NT2/D1 (cell line): ENCODE results near the gene PAQR8.
A peak's percentile ranks its signal among the peaks of the same experiment; 100 is the strongest.

Experiments used
- DNase-seq: peaks from one replicate; pipeline ENCODE4 v3.0.0-alpha.2; 2011; ENCODE audit warnings: low read depth, low spot score
- H3K27me3 ChIP-seq: 2 replicates; pipeline ENCODE4 v1.6.0; 2011; ENCODE audit warnings: mild to moderate bottlenecking; ENCODE audit not compliant: insufficient read length, insufficient read depth
- H3K36me3 ChIP-seq: 2 replicates; pipeline ENCODE4 v1.6.1; 2011; ENCODE audit warnings: mild to moderate bottlenecking, low read length, mixed read lengths; ENCODE audit not compliant: insufficient read depth, insufficient read length
- H3K4me1 ChIP-seq: 2 replicates; pipeline ENCODE4 v1.5.1; 2011; ENCODE audit not compliant: insufficient read depth, insufficient read length
- H3K4me3 ChIP-seq: 2 replicates; pipeline ENCODE4 v1.5.1; 2011; ENCODE audit warnings: low read depth; ENCODE audit not compliant: insufficient read length
- H3K9ac ChIP-seq: 2 replicates; pipeline ENCODE4 v1.6.0; 2011; ENCODE audit warnings: low read depth; ENCODE audit not compliant: insufficient read length
- H3K9me3 ChIP-seq: 2 replicates; pipeline ENCODE4 v1.5.1; 2011; ENCODE audit warnings: mild to moderate bottlenecking, low read length; ENCODE audit not compliant: insufficient read depth
- SUZ12 ChIP-seq: IDR thresholded peaks from 2 replicates; pipeline ENCODE4 v1.6.1; 2011; ENCODE audit not compliant: insufficient read length, insufficient read depth; ENCODE audit errors: extremely low read depth
- YY1 ChIP-seq: IDR thresholded peaks from 2 replicates; pipeline ENCODE4 v1.6.1; 2011; ENCODE audit not compliant: insufficient read length, insufficient read depth
- ZNF274 ChIP-seq: IDR thresholded peaks from 2 replicates; pipeline ENCODE4 v1.6.1; 2011; ENCODE audit warnings: mild to moderate bottlenecking, low read depth, low read length

Gene PAQR8

DNA sequence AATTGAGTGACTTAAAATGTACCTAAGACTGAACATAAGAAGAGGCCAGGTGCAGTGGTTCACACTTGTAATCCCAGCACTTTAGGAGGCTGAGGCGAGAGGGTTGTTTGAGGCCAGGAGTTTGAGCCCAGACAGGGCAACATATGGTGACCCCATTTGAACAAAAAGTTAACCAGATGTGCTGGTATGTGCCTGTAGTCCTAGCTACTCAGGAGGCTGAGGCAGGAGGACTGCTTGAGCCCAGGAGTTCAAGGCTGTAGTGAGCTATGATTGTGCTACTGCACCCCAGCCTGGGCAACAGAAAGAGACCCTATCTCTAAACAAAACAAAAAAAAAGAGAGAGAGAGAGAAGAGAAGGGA lies 10.1 kb upstream of the PAQR8 start:
- H3K4me1 ChIP-seq, result peaks cover 3% of the 10 kb centered on the region
- no peak overlapping the region for H3K4me3 ChIP-seq
- H3K27me3 ChIP-seq, result no peaks in the 10 kb centered on the region
- no peak overlapping the region for H3K9ac ChIP-seq
- DNase-seq, result no peak
- no peak for TF ChIP-seq ZNF274
- TF ChIP-seq YY1, result no peak
- TF ChIP-seq SUZ12, result no peak
- H3K9me3 ChIP-seq, result no peaks in the 10 kb centered on the region
- H3K36me3 ChIP-seq, result no peaks in the 10 kb centered on the region

DNA sequence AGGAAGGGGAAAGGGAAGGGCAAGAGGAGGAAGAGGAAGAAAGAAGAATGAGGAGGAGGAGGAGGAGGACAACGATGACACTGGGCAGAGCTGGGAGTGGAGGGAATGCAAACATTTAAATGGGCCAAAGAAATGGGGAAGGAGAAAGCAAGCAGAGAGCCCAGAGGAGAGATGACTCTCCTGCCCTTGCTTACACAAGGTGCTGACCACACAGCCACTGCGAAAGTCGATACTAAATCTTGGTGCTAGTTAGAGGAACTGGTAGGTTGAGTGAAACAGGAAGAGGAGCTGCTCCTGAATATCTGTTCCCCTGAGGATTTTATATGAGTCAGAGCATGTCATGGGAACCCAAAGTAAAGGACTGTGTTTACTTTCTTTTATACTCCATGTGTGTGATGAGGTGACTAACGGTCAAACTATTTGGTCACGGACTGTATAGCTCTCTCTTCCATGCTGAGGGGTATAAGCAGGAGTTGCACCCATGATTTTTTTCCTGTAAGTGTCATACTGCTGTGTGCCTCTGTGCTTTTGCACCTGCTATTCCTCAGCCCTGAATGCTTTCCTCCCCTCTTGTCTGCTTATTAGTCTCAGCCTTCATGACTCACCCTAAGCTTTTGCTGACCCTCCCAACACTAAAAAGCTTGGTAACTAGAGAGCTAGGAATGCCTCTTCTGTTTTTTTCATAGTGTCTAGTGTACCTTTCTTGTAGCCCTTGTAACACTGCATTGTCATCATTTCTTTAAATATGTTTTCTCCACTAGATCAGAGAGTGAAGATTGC lies 9.5 kb upstream of the PAQR8 start:
- TF ChIP-seq YY1, result no peak
- TF ChIP-seq ZNF274, result no peak
- no peak for TF ChIP-seq SUZ12
- H3K36me3 ChIP-seq, result no peaks in the 10 kb centered on the region
- no peaks in the 10 kb centered on the region for H3K9me3 ChIP-seq
- DNase-seq, result no peak
- H3K9ac ChIP-seq, result no peak overlapping the region
- H3K4me3 ChIP-seq, result no peak overlapping the region
- peaks cover 3% of the 10 kb centered on the region for H3K4me1 ChIP-seq
- no peaks in the 10 kb centered on the region for H3K27me3 ChIP-seq

DNA sequence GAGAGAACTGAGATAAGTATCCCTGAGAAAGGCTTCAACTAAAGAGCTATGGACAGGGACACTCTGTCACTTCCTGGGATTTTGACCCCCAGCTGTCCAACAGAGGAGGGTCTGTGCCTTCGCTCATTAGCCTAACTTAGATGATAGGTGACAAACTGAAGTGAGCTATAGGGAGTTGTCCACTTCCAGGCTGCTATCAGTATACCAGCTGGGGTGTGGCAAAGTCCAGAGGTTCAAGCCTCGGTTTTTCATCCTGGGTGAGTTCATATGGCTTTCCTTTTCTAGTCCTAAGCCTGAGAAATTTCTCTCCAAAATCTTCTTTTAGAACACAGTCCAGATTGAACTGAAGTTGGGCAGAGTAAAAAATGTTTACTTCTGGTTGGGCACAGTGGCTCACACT lies 5.9 kb upstream of the PAQR8 start:
- no peak for DNase-seq
- H3K4me3 ChIP-seq, result no peak overlapping the region
- H3K9me3 ChIP-seq, result no peaks in the 10 kb centered on the region
- H3K9ac ChIP-seq, result no peak overlapping the region
- H3K36me3 ChIP-seq, result no peaks in the 10 kb centered on the region
- peaks cover 3% of the 10 kb centered on the region for H3K4me1 ChIP-seq
- TF ChIP-seq SUZ12 (no peak), YY1 (no peak), ZNF274 (no peak)
- peaks cover 8% of the 10 kb centered on the region for H3K27me3 ChIP-seq

DNA sequence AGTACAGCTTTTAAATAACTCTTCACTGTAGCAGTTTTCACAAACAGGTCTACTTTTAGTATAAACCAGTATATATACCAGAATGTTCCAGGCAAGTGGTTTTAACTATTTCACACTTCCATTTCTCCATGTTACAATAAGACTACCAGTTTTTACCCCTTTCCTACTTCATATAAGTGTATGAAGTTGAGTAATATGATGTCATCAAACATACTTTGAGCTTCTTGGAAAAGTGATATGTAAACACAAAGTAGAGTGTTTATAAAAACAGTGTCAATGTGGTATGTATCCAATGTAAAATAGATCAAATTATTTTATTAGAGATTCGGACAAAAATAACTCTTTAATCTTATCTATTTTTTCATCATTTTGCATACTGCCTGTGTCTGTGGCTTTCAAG lies 2.5 kb upstream of the PAQR8 start:
- TF ChIP-seq ZNF274 (no peak), YY1 (no peak), SUZ12 (no peak)
- no peak overlapping the region for H3K9ac ChIP-seq
- no peaks in the 10 kb centered on the region for H3K9me3 ChIP-seq
- no peaks in the 10 kb centered on the region for H3K4me1 ChIP-seq
- H3K27me3 ChIP-seq, result peaks cover 35% of the 10 kb centered on the region
- no peak overlapping the region for H3K4me3 ChIP-seq
- DNase-seq, result no peak
- no peaks in the 10 kb centered on the region for H3K36me3 ChIP-seq

DNA sequence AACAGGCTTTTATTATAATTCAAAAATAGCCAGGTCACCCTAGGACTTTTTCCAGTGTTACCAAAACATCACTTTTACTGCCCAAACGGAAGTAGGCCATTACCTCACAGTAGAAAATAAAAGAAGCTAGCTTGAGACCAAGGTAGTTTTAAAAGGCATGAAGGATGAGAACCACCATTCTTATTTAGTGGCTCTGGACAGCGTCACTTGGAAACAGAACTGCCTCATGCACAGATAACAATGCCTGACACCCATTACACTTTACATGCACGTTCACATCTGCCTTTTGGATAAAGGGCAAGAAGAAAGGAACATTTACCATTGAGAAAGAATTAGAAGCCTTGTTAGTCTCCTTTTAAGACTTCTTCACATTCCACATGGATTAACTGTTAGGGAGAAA lies 1.9 kb upstream of the PAQR8 start:
- no peak overlapping the region for H3K9ac ChIP-seq
- H3K36me3 ChIP-seq, result no peaks in the 10 kb centered on the region
- no peaks in the 10 kb centered on the region for H3K9me3 ChIP-seq
- H3K4me1 ChIP-seq, result no peaks in the 10 kb centered on the region
- DNase-seq, result no peak
- H3K4me3 ChIP-seq, result no peak overlapping the region
- TF ChIP-seq SUZ12 (no peak), YY1 (no peak), ZNF274 (no peak)
- peaks cover 35% of the 10 kb centered on the region for H3K27me3 ChIP-seq

DNA sequence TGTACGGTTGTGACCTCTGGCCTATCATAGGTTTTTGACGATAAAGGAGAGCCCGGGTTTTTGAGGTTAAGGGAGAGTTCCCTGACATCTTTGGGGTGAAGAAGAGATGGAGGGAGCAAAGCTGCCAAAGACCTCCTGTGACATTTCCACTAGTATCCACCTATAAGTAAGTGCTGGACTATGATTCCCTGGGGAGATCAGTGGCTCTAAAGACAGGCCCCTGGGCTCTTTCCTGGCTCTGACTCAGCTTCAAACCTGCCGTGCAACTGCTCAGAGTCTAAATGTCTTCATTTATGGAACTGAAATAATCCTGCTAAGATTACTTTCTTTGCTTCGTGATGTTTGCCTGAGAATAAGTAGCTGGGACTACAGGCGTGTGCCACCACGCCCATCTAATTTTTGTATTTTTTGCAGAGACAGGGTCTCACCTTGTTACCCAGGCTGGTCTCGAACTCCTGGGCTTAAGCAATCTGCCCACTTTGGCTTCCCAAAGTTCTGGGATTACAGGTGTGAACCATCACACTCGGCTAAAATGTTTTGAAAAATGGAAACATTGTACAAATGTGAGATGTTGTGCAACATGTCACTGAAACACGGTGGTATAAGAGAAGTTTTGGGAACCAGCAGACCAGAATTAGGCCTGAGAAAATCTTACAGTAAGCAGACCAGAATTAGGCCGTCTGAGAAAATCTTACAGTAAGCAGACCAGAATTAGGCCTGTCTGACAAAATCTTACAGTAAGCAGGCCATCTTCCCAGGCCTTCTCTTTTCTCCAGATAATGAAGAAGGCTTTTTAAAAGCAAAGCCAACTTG lies 1.1 kb upstream of the PAQR8 start:
- no peaks in the 10 kb centered on the region for H3K4me1 ChIP-seq
- peaks cover 35% of the 10 kb centered on the region for H3K27me3 ChIP-seq
- H3K9me3 ChIP-seq, result no peaks in the 10 kb centered on the region
- H3K36me3 ChIP-seq, result no peaks in the 10 kb centered on the region
- TF ChIP-seq YY1 (no peak), ZNF274 (no peak), SUZ12 (no peak)
- no peak for DNase-seq
- no peak overlapping the region for H3K4me3 ChIP-seq
- no peak overlapping the region for H3K9ac ChIP-seq

DNA sequence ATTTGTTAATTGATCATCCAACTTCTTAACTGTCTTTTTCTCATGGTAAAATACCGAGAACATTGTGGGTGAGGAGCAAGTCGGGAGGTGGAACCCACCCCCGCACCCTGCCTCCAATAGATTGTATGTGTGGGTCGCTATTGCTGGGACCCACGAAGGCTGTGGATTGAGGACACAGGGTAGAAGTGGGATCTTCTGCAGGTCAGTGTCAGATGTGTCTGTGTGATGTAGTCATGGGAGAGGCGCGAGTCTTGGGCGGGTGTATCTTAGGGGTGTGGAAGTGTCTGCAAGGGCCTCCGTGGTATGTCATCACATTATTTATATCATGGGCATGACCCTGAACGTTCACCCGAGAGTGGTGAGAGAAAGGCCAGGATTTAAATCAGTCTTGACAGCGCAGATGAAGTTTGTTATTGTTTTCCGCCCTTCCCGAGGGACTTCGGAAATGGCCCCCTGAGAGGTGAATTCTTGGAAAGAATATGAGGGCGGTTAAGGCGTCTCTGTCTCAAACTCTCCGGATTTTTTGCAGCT lies 472 bp upstream of the PAQR8 start:
- Histone ChIP-seq H3K4me1 (no peaks in the 10 kb centered on the region), H3K9me3 (no peaks in the 10 kb centered on the region), H3K9ac (peak overlapping the region; percentile 85), H3K27me3 (peaks cover 35% of the 10 kb centered on the region), H3K36me3 (no peaks in the 10 kb centered on the region), H3K4me3 (peak overlapping the region; percentile 69)
- no peak for DNase-seq
- TF ChIP-seq SUZ12 (no peak), YY1 (no peak), ZNF274 (no peak)
